GM12891 (cell line): ENCODE results near the gene TRIM28.
"Not testable (repeated sequence)": the region's sequence is repeated elsewhere in the genome, so short reads cannot be mapped to it uniquely, and the experiment has no call there.

Experiments
- POLR2A ChIP-seq: IDR thresholded peaks from 2 replicates; pipeline ENCODE4 v1.6.1; 2011; ENCODE audit warnings: low read depth, low read length, control low read depth
- POLR2AphosphoS5 ChIP-seq: IDR thresholded peaks from 2 replicates; pipeline ENCODE4 v1.6.1; 2011; ENCODE audit warnings: low read depth, low read length, control low read depth
- POU2F2 ChIP-seq: IDR thresholded peaks from 2 replicates; pipeline ENCODE4 v1.6.1; 2011; ENCODE audit warnings: low read depth, mild to moderate bottlenecking, control low read depth, low read length, moderate library complexity
- SPI1 ChIP-seq: IDR thresholded peaks from 2 replicates; pipeline ENCODE4 v1.6.1; 2011; ENCODE audit warnings: low read depth, low read length, control low read depth
- TAF1 ChIP-seq: IDR thresholded peaks from 2 replicates; pipeline ENCODE4 v1.6.1; 2011; ENCODE audit warnings: low read depth, low read length, control low read depth

- not testable (repeated sequence) for TF ChIP-seq POLR2A, POLR2AphosphoS5, TAF1, SPI1, POU2F2
Measured at GRCh38 chr19:58542641-58543372, 1.1 kb upstream of the TRIM28 start.
